IPS DF 4.7 (cell line): ENCODE results near the gene MUC3A.

Source experiments
- DNase-seq: peaks from one replicate; pipeline ENCODE4 v3.0.0-alpha.2; 2013; ENCODE audit warnings: low spot score; ENCODE audit errors: extremely low read depth

The MUC3A gene

GRCh38 chr7:100944138-100944537 is 5.2 kb upstream of the MUC3A start:
- DNase-seq, result no peak

- no peak for DNase-seq
Measured at GRCh38 chr7:100946111-100946510, 3.2 kb upstream of the MUC3A start.

- no peak for DNase-seq
Measured at GRCh38 chr7:100946766-100947365, 2.5 kb upstream of the MUC3A start.

- DNase-seq, result no peak
Measured at GRCh38 chr7:100947792-100948191, 1.5 kb upstream of the MUC3A start.

GRCh38 chr7:100949933-100950443 is 654 bp downstream of the MUC3A start:
- DNase-seq, result no peak

- peak; percentile 96 for DNase-seq
Measured at GRCh38 chr7:100951172-100951571, 1.8 kb downstream of the MUC3A start.

- DNase-seq, result no peak
Measured at GRCh38 chr7:100951888-100952560, 2.7 kb downstream of the MUC3A start.

GRCh38 chr7:100952641-100953040 is 3.3 kb downstream of the MUC3A start:
- no peak for DNase-seq

- no peak for DNase-seq
Measured at GRCh38 chr7:100957832-100958421, 8.6 kb downstream of the MUC3A start.

- DNase-seq, result no peak
Measured at GRCh38 chr7:100959894-100960293, 10.6 kb downstream of the MUC3A start.

- no peak for DNase-seq
Measured at GRCh38 chr7:100962537-100962936, 13.2 kb downstream of the MUC3A start.

- DNase-seq, result no peak
Measured at GRCh38 chr7:100963386-100963785, 14.1 kb downstream of the MUC3A start.

- DNase-seq, result no peak
Measured at GRCh38 chr7:100963874-100964273, 14.5 kb downstream of the MUC3A start.

- DNase-seq, result no peak
Measured at GRCh38 chr7:100964630-100965029, 15.3 kb downstream of the MUC3A start.

- DNase-seq, result no peak
Measured at GRCh38 chr7:100965045-100965722, 15.8 kb downstream of the MUC3A start.

GRCh38 chr7:100965723-100966541 is 16.6 kb downstream of the MUC3A start:
- peak; percentile 90 for DNase-seq

- no peak for DNase-seq
Measured at GRCh38 chr7:100966542-100967291, 17.4 kb downstream of the MUC3A start.

GRCh38 chr7:100967292-100967863 is 18.0 kb downstream of the MUC3A start:
- no peak for DNase-seq

GRCh38 chr7:100968031-100968430 is 18.7 kb downstream of the MUC3A start:
- no peak for DNase-seq

GRCh38 chr7:100968650-100969049 is 19.3 kb downstream of the MUC3A start:
- DNase-seq, result no peak
